C4-2B (cell line): ENCODE measurements around the gene FES.

Source experiments
- H3K27ac ChIP-seq: fragments of 450-650 bp; 2 replicates; pipeline ENCODE4 v1.5.1; 2017
- ZFX ChIP-seq: fragments of 450-650 bp; IDR thresholded peaks from 2 replicates; pipeline ENCODE4 v1.6.1; 2017
- TF ChIP-seq, protein P1 (sequence below): fragments of 450-650 bp; conservative IDR thresholded peaks from 2 replicates; pipeline ENCODE4 v1.5.1; 2017; ENCODE audit warnings: mild to moderate bottlenecking

The FES gene

DNA sequence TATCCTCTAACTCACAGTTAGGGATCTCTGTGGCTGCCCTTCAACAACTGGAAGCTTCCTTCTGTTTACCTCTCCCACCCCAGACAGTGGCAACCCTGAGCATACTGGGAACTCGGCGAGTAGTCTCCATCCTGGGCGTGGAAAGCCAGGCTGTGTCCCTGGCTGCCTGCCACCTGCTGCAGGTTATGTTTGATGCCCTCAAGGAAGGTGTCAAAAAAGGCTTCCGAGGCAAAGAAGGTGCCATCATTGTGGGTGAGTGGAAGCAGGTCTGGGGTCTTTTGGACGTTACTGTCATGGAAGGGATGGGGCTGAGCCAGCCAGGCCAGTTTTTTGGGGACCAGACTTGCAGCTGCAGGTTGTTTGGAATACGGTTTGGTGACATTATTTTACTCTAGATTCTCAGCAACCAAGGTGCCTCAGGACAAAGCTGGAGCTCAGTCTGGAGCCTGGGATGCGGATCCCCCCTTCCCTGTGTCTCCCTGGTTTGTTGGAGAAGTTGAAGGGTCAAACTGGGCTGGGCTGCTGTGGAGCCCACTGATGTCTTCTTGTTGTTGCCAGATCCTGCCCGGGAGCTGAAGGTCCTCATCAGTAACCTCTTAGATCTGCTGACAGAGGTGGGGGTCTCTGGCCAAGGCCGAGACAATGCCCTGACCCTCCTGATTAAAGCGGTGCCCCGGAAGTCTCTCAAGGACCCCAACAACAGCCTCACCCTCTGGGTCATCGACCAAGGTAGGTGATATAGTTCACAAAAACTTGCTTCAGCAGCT lies 58.2 kb downstream of the FES start:
- H3K27ac ChIP-seq = no peak overlapping the region
- TF ChIP-seq, protein P1, sequence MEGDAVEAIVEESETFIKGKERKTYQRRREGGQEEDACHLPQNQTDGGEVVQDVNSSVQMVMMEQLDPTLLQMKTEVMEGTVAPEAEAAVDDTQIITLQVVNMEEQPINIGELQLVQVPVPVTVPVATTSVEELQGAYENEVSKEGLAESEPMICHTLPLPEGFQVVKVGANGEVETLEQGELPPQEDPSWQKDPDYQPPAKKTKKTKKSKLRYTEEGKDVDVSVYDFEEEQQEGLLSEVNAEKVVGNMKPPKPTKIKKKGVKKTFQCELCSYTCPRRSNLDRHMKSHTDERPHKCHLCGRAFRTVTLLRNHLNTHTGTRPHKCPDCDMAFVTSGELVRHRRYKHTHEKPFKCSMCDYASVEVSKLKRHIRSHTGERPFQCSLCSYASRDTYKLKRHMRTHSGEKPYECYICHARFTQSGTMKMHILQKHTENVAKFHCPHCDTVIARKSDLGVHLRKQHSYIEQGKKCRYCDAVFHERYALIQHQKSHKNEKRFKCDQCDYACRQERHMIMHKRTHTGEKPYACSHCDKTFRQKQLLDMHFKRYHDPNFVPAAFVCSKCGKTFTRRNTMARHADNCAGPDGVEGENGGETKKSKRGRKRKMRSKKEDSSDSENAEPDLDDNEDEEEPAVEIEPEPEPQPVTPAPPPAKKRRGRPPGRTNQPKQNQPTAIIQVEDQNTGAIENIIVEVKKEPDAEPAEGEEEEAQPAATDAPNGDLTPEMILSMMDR = no peak
- no peak for TF ChIP-seq ZFX

DNA sequence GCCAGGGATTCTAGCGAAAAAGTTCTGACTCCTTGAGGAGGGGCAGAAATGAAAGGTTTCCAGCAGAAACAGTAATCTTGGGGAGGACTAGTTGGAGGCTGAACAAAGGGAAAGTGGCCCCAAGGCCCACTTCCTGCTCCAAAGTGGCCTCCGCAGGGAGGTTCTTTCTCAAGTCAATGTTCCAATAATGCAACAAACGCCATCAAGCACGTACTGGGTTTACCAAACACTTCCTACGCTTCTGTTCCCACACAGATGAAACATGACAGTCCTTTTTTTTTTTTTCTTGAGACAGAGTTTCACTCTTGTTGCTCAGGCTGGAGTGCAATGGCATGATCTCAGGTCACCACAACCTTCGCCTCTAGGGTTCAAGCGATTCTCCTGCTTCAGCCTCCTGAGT lies 60.8 kb downstream of the FES start:
- TF ChIP-seq, protein P1 = no peak
- no peak for TF ChIP-seq ZFX
- H3K27ac ChIP-seq = no peak overlapping the region
